Measurements from ENCODE around the gene TSPAN1.

- TF ChIP-seq, protein P1, sequence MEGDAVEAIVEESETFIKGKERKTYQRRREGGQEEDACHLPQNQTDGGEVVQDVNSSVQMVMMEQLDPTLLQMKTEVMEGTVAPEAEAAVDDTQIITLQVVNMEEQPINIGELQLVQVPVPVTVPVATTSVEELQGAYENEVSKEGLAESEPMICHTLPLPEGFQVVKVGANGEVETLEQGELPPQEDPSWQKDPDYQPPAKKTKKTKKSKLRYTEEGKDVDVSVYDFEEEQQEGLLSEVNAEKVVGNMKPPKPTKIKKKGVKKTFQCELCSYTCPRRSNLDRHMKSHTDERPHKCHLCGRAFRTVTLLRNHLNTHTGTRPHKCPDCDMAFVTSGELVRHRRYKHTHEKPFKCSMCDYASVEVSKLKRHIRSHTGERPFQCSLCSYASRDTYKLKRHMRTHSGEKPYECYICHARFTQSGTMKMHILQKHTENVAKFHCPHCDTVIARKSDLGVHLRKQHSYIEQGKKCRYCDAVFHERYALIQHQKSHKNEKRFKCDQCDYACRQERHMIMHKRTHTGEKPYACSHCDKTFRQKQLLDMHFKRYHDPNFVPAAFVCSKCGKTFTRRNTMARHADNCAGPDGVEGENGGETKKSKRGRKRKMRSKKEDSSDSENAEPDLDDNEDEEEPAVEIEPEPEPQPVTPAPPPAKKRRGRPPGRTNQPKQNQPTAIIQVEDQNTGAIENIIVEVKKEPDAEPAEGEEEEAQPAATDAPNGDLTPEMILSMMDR (IDR thresholded peaks at IDR 0.05), result no peak
- TF ChIP-seq EP300 (IDR thresholded peaks at IDR 0.05) (no peak), POLR2A (IDR thresholded peaks at IDR 0.05) (no peak)
These were observed 8.4 kb downstream of the TSPAN1 start for GRCh38 chr1:46183079-46183847.
